Measurements from ENCODE around the gene NXPH4.
A peak's percentile ranks its signal among the peaks of the same experiment; 100 is the strongest.

NXPH4 gene

DNA sequence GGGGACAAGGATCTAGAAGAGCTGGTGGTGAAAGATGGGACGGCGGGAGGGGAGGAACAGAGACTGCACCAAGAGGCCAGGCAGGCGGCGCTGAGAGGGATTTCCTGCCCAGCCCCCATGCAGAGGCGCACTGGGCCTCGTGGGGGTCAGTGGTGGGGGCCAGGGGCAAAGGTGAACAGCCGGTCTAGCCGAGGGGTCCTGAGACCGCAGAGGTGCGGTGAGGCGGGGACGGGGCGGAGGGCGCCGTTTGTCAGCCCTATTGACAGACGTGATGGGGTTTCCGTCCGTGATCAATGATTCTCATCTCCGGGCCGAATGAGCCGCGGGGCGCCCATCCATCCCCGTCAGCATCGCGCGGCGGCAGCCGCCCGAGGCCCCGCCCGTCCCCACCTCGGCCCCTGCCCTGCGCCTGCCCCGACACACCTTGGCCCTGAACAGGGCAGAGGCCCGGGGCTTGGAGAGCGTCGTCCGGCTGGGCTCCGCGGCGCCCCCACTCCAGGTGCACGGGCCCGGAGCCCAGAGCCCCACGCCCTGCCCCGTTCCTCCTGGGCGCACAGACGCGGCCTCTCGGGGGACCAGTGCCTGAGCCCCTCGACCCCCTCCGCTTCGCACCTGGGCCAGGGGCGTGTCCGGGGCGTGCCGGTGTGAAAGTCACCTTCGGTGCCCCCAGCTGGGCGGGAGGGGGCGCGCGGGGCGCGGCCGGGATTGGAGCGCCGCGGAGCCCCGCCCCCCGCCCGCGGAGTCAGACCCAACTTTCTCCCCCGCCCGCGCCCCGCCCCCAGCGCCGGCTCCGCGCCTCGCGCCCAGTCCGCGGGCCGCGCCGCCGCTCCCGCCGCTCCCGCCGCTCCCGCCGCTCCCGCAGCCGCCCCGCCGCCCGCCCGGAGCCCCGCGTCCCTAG lies at the start of gene NXPH4:
NXPH4 (plus strand) TSS at position 781 of the 898 bp plus-strand sequence. CDS start 176 bp downstream, outside the sequence.
- peak; percentile 63 for DNase-seq

DNA sequence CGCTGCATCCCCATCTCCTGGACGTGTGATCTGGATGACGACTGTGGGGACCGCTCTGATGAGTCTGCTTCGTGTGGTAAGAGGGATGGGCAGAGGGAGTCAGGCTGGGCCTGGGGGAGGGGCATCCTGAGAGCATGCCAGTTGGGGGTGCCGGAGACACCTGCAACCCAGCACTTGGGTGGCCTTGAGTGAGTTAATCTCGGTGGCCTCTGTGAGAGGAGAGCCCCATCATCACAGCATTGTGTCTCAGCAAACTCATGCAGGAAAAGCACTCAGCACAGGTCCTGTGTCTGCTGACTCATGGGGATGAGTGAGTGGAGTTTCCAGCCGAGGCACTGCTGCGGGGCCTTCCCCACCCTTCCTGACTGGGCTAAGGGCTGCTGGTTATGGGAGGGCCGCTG lies 49.6 kb upstream of the NXPH4 start:
- no peak for DNase-seq

DNA sequence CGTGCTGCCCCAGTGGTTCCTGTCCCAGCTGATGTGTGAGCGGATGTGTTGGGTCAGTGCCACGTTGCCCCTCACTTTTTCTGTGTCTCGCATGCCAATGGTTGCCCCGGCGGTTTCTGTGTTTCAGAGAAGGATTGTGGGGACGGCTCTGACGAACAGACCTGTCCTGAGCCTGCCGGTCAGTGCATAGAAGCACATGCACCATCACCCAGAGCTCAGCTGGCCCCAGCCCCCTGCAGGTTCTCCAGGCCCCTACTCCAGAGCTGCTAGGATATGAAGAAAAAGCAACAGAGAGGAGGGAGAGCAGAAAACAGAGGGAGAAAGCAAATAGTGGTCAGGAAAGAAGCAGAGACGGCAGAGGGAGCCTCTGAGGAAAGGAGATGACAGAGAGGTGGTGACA lies 48.5 kb upstream of the NXPH4 start:
- no peak for DNase-seq

DNA sequence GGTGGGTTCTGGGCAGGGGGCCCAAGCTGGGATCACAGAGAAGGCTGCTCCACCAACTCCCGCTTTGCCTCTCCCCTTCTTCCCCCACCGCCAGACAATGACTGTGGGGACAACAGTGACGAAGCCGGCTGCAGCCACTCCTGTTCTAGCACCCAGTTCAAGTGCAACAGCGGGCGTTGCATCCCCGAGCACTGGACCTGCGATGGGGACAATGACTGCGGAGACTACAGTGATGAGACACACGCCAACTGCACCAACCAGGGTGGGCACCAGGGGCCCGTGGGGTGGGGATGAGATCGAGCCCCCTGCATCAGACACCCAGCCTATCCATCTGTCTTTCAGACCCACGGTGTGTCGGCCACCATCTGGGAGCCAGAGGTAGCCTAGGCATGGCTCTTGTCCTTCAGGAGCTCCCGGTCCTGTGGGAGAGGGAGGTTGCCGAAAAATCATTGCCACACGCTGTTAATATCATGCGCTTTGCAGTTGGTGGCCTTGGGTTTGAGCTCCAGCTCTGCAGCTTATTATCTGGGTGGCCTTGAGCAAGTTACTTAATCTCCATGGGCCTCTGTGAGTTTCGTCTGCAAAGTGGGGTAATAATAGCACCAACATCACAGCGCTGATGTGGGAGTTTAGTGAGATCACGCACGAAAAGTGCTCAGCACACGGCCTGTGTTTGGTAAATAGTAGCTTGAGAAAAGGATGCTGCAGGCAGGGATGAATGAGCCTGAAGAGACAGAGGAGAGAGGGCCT lies 47.4 kb upstream of the NXPH4 start:
- no peak for DNase-seq

DNA sequence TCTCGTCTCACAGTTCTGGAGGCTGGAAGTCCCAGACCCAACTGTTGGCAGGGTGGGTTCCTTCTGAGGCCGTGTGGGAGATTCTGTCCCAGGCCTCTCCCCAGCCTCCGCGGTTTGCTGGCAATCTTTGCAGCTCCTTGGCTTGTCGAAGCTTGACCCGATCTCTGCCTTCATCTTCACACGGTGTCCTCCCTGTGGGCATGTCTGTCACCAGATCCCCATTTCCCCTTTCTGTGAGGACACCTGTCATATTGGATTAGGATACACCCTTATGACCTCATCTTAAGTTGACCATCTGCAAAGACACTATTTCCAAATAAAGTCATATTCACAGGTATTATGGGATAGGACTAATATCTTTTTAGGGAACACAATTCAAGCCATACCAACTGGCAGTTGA lies 46.6 kb upstream of the NXPH4 start:
- DNase-seq, result no peak

DNA sequence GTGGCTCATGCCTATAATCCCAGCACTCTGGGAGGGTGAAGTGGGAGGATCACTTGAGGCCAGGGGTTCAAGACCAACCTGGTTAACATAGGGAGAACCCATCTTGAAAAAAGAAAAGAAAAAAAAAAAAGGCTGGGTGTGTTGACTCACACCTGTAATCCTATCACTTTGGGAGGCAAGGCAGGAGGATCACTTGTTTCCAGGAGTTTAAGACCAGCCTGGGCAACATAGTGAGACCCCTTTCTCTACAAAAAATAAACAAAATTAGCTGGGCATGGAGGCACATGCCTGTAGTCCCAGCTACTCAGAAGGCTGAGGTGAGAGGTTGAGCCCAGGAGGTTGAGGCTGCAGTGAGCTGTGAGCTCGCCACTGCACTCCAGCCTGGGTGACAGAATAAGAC lies 46.2 kb upstream of the NXPH4 start:
- no peak for DNase-seq

DNA sequence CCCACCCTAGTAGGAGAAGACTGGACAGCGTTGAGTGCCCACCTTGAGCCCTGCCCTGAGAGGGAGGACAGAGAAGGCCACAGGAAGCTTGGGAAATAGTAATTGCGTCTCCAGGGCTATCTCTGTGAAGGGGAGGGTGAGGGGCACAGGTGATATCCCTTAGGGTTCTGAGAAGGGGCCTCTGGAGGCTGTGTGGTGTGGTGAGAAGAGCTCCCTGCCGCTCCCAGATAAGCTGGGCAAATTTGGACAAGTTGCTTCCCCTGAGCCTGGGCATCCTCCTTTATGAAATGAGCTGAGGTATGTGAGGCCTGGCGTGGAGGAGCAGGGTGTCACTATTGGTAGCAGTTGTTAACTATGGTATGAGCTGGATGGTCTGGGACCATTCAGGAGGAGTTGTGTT lies 45.7 kb upstream of the NXPH4 start:
- DNase-seq, result no peak

DNA sequence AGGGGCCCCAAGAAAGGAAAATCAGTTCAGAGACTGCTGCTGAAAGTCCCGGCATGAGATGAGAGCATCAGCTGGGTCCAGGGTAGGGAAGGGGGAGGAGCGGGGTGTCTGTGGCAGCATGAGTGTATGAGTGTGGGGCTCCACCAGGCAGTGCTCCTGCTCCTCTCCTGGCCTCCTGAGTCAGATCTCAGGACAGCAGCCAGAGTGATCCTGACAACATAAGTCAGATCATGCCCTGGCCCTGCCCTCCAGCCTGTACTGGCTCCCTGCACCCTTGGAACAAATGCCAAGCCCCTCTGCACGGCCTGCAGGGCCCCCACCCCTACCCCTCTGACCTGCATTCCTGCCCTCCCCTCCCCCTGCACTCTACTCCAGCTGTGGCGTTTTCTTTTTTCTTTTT lies 44.9 kb upstream of the NXPH4 start:
- DNase-seq, result no peak

DNA sequence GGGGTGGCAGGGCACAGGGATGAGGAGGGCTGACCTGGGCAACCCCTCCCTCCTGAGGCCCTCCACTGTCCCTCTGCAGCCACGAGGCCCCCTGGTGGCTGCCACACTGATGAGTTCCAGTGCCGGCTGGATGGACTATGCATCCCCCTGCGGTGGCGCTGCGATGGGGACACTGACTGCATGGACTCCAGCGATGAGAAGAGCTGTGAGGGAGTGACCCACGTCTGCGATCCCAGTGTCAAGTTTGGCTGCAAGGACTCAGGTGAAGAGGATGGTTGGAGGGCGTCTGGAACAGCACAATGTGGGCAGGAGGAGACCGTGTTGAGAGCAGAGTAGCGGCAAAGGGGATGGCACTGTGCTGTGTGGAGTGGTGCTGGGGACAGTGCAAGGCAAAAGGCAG lies 43.5 kb upstream of the NXPH4 start:
- no peak for DNase-seq

DNA sequence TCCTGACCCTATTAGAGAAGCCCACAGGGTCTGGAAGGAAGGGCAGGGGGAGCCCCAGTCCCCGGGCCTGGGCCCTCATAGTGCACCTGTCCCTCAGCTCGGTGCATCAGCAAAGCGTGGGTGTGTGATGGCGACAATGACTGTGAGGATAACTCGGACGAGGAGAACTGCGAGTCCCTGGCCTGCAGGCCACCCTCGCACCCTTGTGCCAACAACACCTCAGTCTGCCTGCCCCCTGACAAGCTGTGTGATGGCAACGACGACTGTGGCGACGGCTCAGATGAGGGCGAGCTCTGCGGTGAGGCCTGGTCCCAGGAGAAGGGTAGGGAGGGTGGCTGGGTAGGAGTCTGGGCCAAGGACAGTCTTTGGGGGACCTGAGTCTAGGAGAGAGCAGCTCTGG lies 42.9 kb upstream of the NXPH4 start:
- DNase-seq, result no peak

DNA sequence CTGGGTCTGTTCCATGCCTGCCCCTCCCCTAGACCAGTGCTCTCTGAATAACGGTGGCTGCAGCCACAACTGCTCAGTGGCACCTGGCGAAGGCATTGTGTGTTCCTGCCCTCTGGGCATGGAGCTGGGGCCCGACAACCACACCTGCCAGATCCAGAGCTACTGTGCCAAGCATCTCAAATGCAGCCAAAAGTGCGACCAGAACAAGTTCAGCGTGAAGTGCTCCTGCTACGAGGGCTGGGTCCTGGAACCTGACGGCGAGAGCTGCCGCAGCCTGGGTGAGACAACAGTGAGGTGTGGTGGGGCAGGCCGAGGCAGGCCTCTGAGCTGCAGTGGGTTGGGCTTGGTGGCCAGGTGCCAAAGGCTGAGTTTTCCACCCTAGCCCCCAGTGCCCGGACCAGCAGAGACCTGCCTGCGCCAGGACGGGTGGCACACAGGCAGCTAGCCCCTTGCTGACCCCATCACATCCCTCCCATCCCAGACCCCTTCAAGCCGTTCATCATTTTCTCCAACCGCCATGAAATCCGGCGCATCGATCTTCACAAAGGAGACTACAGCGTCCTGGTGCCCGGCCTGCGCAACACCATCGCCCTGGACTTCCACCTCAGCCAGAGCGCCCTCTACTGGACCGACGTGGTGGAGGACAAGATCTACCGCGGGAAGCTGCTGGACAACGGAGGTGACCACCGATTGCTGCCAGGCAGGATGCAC lies 41.0 kb upstream of the NXPH4 start:
- DNase-seq, result peak; percentile 90

DNA sequence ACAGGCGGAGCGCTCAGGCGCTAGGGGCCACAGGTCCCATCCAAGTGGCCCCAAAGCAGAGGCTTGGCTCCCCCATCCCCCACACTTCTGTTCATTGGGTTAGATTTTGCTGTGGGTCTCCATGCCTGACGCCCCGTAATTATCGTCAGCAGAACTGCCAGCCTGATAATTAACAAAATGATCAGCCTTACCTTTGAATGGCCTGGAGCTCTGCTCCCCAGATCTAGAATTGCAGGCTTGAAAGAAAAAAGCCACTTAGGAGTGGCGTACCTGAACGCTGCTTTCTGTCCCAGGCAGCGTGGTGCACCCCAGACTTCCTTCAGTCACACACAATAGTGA lies 40.5 kb upstream of the NXPH4 start:
- DNase-seq, result no peak

DNA sequence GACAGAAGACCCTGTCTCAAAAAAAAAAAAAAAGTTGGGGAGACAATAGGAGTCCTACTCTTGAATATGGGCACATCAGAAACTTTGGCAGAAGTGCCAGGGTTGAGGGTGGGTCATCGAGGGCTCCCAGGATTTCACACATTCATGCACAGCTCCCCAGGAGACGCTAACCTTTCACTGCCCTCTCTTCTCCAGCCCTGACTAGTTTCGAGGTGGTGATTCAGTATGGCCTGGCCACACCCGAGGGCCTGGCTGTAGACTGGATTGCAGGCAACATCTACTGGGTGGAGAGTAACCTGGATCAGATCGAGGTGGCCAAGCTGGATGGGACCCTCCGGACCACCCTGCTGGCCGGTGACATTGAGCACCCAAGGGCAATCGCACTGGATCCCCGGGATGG lies 39.7 kb upstream of the NXPH4 start:
- no peak for DNase-seq

DNA sequence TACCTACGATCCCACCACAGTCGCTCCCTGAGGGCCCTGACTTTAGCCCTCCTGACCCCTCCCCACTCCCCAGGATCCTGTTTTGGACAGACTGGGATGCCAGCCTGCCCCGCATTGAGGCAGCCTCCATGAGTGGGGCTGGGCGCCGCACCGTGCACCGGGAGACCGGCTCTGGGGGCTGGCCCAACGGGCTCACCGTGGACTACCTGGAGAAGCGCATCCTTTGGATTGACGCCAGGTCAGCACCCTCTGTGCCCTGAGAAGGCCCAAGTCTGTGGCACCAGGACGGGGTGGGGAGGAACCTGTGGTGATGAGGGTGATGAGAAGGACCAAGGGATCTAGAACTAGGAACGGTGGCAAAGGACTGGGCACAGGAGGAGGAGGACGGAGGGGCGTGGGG lies 39.2 kb upstream of the NXPH4 start:
- DNase-seq, result no peak

DNA sequence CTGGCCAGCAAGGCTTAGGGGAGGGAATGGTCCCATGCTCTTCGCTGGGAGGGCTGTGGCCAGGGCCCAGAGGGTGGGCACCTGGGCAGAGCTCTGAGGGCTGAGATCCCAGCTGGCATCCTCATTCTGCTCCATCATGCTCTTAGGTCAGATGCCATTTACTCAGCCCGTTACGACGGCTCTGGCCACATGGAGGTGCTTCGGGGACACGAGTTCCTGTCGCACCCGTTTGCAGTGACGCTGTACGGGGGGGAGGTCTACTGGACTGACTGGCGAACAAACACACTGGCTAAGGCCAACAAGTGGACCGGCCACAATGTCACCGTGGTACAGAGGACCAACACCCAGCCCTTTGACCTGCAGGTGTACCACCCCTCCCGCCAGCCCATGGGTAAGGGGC lies 38.4 kb upstream of the NXPH4 start:
- DNase-seq, result no peak

DNA sequence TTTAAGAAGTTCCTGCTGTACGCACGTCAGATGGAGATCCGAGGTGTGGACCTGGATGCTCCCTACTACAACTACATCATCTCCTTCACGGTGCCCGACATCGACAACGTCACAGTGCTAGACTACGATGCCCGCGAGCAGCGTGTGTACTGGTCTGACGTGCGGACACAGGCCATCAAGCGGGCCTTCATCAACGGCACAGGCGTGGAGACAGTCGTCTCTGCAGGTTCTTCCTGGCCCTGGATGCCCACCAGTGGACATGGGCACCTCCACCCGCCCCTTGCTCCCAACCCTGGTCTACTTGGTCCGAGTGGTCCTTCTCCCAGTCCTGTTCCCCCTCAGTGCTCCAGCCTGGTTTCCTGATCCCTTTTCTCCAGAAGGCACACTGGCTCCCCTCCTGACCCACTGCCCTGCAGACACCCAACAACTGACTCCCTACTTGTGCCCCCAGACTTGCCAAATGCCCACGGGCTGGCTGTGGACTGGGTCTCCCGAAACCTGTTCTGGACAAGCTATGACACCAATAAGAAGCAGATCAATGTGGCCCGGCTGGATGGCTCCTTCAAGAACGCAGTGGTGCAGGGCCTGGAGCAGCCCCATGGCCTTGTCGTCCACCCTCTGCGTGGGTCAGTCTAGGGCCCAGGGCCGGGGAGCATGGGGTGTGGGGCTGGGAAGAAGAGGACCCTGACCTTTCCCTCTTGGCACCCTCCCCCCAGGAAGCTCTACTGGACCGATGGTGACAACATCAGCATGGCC lies 37.1 kb upstream of the NXPH4 start:
- no peak for DNase-seq

DNA sequence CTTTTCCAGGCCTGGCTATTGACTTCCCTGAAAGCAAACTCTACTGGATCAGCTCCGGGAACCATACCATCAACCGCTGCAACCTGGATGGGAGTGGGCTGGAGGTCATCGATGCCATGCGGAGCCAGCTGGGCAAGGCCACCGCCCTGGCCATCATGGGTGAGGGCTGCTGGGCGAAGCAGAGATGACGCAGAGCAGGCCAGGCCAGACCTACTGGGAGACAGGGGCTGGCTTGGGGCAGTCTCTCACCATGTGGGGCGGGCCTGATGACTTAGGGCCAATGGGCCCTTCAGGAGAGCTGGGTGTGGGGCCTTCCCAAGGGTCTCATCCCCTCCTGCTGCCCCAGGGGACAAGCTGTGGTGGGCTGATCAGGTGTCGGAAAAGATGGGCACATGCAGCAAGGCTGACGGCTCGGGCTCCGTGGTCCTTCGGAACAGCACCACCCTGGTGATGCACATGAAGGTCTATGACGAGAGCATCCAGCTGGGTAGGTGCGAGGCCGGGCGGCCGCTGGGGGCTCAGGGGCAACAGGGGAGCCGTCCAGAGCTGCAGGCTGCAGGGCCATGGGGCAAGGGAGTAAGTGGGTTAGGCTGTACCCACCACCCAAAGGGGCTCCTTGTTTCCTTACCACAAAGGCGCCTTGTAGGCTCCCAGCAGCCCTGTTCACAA lies 36.1 kb upstream of the NXPH4 start:
- no peak for DNase-seq

DNA sequence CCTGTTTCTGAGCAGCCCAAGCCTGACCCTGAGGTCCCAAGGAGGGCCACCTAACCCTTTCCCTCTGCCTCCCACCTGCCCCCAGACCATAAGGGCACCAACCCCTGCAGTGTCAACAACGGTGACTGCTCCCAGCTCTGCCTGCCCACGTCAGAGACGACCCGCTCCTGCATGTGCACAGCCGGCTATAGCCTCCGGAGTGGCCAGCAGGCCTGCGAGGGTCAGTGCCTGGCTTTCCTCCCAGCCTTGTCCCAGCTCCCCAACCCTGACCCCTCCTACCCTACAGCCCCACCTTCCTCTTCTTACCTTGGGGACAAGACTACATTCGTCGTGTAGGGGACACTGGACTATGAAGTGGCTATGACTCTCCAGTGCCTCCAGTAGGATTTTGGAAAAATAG lies 35.5 kb upstream of the NXPH4 start:
- DNase-seq, result no peak

DNA sequence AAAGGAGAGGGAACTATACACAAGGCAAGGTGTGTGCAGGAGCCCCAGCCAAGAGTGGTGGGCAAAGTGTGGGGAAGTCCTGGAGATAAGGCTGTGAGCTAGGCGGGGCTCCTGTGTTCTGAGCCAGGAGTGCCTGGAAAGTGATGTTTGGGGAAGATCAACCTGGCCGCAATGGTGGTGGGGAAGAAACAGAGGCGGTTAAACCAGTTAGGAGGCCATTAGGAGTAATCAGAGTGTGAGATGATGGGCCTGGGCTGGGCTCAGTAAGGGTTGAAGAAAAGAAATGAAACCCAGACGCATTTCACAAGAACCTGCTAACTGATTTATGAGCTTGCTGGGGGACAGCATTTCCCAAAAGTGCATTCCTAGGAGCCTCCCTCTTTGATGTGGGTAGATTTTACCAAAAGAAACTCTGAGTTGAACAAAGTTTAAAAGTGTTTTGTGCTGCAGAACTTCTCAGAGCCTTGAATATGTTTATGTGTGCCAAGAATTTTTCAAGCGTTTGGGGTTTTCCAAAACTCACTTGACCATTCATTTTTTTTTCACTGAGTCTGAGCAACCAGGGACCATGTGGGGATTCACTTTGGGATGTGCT lies 34.9 kb upstream of the NXPH4 start:
- no peak for DNase-seq

DNA sequence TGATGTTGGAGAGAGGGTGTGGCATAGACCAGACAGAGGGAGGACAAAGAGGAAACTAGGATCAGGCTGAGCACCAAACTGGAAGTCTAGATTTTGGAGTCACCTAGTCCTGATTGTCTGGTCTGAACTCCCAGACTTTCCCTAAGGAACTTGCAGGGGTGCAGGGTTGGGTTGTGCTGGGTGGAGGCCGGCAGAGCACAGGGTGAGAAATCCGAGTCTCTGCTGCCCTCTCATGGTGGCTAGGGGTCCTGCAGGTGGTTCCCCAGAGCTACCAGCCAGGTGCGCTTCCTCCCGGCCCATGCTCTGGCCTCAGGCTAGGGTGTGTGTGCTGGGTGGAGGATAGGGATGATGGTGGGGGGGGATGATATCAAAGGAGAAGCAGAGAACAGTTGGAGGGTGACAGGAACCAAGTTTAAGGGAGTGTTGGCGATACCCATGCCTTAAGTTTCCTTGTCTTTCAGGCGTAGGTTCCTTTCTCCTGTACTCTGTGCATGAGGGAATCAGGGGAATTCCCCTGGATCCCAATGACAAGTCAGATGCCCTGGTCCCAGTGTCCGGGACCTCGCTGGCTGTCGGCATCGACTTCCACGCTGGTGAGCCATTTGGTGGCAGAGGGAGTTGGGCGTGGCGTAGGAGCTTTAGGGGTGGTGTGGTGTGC lies 33.5 kb upstream of the NXPH4 start:
- DNase-seq, result peak; percentile 75

DNA sequence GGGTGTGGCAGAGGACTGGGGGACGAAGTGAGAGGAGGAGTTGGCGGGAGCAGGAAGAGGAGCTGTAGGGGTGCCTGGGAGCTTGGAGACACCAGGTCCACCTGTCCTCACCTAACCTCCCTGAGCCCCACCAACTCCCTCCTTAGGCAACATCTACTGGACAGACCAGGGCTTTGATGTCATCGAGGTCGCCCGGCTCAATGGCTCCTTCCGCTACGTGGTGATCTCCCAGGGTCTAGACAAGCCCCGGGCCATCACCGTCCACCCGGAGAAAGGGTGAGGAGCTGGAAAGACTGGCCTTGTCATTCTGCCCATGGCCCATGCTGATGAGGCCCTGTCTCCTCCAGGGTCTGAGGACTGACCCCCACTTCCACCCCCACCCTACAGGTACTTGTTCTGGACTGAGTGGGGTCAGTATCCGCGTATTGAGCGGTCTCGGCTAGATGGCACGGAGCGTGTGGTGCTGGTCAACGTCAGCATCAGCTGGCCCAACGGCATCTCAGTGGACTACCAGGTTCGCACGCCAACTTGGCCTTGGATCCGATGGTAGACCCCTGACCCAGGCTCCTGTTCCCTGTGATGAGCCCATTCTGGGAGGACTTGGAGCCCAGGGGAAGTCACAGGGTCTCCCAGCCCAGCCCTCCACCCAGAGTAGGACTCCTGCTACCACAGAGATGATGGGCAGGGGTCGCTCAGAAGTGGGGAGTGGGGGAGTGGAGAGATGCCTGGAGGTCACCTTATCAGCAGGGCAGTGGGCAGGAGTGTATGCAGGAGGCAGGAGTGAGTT lies 32.5 kb upstream of the NXPH4 start:
- DNase-seq, result no peak

Data from NCI-H146 (cell line).